Measurements from ENCODE around the gene DHRS1.

The DHRS1 gene

DNA sequence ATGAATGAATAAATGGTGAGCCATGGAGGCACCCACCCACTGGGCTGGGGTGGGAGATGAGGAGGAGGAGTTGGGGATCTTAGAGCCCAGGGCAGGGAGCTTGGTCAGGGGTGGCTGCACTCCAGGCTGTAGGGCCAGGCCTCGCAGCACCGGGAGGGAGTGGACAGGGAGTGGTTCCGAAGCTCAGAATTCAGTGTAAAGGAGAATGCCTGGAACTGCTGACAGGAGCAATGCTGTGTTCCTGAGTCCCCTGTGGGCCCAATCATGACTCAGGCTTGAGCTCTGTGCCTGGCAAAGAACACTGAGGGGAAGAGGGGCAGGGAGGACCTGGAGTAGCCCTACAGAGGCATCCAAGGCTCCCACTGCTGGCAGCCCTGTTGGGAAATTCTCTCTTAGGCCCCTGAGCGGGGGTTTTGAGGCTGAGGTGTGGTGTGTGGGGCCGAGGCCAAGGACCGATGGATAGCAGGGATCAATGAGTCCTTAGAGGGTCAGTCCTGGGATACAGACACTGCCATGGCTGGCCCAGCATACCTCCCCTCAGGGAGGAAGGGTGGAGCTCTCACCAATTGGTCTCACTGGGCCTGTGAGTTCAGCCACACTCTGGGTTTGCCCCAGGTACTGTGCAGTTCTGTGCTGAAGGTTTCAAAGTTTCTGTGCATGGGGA is 18.7 kb downstream of the DHRS1 start:
- DNase-seq: no peak

DNA sequence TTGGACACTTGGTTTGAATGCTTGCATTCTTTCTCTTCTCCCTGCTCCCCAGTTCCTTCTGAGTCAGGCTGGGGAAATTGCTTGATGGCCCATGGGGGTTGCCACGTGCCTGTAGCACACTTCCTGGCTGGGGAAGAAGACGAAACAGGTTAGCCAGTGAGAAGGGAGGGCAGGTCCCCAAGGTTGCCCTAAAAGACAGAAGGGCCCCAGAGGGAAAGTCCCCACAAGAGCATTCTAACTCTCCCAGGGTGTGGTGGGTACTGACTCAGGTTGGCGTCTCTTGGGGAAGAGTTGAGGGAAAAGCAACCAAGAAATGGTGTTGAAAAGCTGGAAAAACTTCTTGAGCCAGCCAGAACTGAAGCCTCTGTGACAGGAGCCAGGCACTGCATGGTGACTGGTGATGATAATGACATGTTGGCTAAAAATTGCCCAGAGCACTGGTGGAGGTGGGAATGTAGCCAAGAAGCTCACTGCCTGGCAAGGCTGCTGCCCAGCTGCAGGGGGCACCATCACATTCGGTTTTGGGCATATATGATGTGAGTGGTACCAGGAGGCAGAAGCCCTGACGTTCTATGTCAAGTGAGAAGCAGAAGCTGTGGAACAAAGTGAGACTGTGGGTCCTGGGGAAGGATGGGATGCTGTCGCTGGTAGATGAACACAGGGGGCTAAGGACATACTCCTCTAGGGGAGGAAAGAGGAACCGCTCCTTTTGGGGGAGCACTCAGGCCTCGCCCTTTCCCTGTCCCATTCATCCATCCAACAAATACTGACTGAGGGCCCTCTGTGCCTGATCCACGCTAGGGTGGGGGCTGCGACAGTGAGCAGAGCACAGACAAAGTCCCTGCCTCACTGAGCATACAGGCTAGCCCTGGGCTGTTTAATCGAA is 20.0 kb downstream of the DHRS1 start:
- DNase-seq: peak; percentile 5

DNA sequence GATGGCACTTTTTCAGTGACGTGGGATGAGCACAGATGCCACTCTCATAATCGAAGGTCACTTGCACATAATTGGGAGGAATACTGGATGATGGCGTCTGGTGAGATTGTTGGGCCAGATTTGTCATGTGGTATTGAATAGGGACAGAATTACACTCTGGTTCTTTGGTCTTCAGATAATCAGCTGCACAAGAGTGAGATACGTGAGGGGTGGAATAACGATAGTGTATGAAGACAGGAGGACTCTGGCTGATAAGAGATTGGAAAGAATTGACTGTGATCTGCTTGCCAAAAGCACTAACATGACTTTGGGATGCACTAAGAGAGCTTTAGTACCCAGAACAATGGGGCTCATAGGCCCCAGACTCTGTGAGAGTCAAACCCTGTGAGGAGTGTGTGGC is 21.2 kb downstream of the DHRS1 start:
- no peak for DNase-seq

DNA sequence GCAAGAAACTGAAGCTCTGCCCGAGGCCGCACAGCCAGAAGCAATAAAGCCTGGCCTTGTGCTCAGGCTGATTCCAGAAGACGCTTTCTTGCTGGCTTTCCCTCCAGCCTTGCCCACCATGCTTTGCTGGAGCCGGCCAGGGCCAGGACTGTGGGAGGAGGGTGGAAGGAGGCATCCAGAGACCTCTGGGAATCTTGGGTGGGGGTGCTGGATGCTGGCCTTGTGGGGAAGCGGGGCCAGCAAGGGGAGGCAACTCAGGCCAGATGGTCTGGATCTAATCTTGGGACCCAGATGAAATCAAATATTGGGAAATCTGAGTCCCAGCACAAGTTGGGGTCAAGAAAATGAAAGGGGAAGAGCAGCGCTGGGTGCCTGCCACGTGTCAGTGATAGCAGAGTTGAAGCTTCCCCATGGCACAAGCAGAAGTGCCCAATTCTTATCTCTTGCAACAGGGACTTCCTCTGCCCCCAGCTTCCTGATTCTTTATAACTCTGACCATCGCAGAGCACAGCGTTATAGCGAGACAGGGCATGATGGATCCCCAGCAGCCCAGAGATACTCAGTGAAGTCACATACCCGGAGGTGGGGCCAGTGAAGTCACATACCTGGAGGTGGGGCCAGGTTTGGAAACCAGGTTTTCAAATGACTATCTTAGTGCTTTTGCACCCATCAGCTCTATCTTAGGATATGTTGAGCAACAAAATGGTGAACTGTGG is 21.8 kb downstream of the DHRS1 start:
- DNase-seq: no peak

DNA sequence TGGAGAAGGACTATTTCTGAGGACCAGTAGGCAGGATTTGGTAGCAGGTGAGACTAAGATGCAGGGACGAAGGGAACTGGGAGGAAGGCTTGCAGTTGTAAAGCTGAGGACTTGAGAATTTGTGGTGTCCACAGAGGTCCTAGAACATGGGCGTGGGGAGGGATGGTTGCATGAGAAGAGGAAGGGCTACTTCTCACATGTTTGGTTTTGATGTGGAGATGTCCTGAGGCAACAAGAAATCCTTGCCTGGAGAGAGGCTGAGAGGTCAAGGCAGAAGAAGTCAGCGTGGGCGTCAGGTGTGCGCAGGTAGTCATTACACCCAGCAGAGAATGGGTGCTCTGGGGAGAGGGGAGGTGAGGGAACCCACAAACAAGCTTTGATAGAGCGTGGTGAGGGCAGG is 22.5 kb downstream of the DHRS1 start:
- DNase-seq: no peak

DNA sequence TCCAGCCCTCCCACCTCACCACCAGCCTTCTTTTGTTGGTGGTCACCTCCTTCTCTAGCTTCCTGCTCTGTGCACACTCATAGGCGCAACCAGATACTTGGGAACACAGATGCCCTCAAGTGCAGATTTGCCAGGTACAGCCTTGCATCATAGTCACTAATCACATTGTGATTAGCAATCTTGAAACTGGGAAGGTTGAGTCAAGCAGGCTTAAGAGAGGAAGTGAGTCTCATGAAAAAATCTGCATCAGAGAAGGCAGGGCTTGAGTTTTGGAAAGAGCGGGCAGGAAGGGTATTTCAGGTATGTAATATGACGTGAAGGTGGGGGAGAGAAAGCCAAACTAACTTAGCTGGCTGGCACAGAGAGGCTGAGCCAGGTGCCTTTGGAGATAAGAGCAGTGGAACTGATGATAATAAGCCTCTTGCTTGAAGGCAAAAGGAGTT is 25.5 kb downstream of the DHRS1 start:
- no peak for DNase-seq

DNA sequence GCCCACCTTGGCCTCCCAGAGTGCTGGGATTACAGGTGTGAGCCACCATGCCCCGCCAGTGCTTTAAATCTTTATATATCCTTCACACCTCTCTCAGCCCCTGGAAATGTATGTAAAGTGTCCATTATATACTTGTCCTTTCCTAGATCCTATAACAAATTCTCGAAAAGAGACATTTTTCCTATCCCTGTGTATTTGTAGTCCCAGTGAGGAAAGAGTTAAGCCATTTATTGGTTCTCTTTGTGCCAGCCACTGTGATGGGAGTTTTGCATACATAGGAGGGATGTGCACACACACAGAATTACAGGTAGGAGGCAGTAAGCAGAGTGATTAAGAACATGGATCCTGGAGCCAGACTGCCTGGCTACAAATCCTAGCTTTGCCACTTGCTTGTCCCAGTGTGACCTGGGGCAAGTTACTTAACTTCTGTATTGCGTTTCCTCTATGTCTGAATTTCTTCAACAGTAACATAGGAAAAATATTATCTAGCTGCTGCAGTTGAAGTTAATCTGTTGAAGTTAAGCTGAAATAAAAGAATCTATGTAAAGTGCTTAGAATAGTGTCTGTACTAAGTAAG is 26.1 kb downstream of the DHRS1 start:
- no peak for DNase-seq

DNA sequence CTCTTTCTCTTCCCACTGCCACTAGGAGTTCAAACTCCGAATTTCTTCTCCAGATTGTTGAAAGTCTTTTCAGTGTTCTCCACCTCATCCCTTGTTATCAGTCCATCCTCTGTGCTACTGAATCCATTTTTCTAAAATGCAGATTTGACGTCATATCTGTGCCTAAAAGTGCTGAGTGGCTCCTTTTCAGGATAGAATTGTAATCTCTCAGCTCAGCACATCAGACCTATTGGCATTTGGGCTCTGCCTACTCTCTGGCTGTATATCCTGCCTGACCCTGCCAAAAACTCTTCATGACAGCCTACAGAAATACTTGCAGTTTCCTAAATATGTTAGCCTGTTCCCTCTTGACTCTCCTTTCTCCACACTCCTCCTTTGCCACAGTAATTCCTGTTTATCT is 27.1 kb downstream of the DHRS1 start:
- no peak for DNase-seq

DNA sequence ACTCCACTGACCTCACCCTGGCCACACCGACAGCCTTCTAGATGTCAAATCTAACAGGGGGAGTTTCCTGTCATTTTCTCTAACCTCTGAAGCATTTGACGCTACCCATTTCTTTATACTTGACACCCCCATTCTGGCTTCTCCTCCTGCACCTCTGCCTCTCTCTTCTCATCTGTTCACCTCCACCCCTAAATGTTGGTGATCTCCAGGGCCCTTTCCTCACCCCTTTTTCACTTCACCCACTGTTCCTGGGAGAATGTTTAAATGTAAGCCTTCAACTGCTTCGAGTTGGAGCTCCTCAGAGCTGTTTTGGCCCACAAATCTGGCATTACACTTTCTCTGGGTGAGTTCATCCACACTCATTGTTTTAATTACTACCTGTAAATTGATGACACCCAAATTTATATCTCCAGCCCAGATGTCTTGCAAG is 27.7 kb downstream of the DHRS1 start:
- no peak for DNase-seq

DNA sequence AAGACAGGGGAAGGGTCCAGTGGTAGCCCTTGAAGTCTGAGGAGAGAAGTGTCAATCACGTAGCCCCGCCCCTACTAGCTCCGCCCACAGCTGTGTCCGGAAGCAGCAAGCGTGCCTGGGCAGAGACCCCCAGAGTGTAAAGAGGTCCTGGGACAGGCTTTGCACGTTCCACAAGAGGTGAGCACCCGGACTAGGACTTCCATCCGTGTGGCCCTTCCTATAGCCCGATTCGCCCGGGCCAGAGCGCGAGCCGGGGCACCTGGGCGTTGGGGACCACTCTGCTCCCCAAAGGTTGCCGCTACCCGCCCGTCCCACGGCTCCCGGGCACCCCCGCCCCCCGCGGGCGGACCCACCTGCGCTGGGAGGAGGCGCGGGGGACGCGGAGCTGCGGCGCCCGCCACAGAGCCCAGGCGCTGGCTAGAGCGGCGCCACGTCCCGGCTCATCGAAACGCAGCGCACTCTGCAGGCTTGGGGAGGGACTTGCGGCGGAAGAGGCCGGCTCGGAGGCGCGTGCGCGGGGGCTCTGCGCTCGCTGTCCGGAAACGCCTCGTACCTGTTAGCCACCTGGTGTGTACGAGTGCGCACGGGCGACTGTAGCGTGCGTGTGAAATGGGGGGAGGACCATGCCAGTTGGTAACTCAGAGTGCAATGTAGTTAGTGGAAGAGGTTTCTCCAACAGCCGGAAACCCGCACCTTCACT is 28.3 kb downstream of the DHRS1 start, which contains the start of gene RABGGTA:
TSS of gene RABGGTA (minus strand) at position 464 of the 700 bp plus-strand sequence. CDS start 482 bp downstream, outside the sequence.
- peak; percentile 93 for DNase-seq

DNA sequence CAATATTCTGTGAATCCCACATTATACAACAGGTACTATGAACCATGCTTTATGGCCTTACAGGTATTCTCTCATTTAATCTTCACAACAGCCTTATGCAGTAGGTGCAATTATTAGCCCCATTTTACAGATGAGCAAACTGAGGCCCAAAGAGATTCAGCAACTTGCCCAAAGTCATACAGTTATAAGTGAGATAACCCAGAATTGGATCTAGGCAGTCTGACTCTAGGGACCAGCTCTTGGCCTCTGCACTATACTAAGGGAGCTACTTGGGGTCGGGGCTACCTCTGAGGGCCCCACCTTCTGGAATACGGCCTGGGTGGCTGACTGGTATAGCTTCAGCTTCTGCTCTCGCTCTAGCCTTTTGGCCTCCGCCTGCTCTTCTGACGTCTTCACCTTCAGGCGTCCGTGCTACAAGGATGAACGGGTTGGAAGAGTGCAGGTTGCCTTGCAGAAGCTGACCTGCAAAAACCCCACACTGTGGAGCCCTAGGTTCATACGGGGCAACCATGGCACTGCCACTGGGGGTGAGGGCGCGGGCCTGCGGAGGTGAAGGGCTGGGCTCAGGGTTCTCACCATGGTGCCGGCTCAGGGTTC is 28.9 kb downstream of the DHRS1 start:
- no peak for DNase-seq

DNA sequence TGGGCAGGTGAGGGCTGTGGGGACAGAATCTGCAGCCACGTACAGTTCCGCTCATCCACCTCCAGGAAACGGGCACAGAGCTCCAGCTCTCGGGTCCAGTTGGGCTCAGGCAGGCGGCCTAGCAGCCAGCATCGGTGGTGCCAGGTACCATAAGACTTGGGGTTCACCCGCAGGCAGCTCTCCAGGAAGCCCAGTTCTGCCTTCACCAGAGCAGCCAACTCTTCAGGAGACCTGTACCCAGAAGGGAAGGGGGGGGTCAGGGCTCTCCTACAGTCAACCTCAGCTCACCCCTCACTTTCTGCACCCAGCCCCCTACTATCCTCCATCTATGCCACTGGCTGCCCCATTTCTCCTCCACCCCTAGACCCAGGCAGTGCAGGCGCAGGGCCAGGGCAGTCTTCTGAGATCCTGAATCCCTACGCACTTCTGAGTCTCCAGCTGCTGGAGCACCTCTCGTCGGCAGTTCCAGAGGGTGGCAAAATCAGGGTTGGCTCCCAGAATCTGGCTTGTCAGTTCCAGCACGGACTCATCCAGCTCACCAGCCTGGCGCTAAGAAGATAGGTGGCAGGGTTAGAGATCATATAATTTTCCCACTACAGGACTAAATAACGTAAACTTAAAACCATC is 29.6 kb downstream of the DHRS1 start:
- no peak for DNase-seq

DNA sequence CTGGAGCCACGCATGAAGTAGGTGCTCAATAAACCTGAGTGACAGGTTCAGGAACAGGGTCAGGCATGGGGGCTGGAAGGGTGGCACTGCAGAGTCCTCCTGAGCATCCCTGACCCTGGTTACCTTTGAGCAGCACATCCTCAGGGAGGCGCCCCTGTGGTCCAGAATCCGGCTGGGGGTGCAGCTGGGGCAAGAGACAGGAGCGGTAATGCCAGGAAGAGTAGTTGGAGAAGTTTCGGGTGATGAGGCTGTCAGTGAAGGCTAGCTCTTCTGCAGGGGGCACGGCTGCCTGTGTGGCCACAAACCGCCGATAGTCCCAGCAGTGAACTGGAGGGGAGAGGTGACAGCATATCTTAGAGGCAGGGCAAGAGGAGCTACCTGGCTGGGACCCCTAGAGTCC is 30.2 kb downstream of the DHRS1 start:
- DNase-seq: no peak

DNA sequence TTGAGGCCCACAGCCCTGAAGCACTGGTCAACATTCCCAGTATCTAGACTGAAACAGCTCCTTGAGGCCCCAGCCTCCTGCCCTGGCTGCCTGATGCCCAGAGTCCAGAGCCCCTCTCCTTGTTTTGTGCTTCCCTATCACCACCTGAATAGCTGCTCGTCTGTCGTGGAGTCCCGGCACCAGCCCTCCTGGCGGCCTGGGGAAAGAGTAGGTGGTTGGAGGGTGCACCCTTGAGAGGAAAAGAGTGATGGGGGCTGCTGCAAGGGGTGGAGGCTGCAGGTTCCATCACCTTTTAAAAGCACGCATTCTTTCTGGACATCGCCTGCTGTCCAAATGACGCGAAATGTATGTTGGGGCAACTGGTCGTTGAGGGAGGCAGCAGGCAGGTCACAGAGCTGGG is 31.4 kb downstream of the DHRS1 start:
- no peak for DNase-seq

DNA sequence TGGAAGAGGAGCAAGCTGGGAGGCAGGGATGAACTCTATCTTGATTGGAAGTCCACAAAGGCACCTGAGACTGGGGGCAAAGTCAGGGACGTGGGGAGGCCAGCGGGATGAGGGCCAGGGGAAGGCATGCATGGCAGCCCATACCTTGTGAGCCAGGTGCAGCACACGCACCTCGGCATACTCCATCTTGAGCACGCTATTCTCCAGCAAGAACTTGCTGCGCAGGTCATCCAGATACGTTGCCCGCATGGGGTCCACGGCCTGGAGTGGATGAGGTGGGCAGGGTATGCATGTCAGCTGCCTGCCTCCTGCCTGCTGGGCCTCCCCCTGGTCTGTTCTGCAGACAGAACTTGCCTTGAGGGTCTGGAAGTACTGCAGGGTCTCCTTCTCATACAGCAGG is 32.1 kb downstream of the DHRS1 start:
- no peak for DNase-seq

DNA sequence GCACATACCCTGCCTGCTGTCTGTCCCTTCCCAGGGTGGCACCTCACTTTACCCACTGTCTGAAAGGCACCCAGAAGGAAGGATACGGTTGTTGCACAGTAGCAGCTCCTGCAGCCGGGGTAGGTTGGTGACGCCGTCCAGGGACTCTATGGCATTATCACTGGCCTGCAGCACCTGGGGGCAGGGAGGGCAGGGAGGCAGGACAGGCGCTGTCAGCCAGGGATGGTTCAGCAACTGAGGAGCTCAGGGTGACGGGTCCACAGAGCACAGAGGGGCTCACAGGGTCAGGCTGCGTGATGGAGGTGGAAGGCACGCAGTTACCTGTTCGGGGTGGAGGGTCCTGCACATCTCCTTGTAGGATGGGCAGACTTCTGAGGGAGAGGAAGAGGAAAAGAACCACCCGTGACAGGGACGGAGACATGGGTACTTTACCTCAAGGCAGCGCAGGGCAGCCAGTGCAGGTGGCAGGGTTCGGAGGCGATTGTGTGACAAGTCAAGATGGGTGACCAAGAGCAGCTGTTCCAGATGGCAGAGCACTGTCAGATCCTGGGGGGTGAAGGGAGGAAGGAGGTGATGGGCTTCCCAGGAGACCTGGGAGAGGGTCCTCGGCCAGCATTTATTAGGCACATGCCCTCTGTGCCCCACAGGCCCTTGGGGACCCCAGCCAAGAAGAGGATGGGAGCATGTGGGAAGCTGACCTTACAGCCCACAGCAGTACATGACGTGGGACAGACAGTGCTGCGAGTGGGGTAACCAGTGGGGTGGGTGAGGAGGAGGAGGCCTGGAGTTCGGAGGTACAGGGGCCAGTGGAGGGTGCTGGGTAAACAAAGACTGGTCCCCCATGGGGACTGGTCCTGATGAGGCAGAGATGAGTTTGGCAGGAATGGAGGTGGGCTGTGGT is 33.0 kb downstream of the DHRS1 start:
- DNase-seq: no peak

DNA sequence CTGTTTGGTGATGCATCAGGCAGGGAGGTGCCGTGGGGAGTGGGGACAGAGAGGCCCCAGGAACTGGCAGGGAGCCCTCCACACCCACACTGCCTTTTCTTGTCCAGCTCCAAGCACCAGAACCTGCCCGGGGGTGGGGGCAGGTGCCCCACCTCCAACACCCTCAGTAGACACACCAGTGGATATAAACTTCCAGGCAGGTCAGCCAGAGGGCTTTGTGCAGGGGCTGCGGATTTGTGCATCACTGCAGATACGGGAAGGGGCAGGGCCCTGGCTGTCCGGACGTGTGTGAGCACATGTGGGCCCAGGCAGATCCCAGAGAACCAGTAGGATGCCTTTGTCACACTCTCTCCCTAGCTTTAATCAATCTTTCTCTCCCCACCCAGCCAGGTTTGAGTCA is 35.3 kb downstream of the DHRS1 start:
- no peak for DNase-seq

DNA sequence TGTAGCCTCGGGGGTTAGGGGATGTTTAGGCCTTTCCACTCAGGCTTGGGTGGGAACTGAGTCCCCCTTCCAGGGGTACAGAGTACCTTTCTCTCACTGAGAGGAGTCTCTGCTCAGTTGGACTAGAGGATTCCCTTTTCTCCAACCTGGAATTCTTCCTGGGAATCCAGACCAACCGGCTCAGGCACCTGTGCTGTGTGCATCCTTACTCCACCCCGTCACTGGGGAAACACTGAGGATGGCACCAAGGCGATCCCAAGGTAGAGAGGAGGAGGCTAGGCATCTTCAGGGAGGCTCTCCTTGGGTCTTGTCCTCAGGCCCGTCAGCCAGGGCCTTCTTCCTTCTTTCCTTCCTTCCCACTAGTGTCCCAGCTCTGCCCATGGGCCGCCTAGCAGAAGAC is 35.7 kb downstream of the DHRS1 start:
- no peak for DNase-seq

DNA sequence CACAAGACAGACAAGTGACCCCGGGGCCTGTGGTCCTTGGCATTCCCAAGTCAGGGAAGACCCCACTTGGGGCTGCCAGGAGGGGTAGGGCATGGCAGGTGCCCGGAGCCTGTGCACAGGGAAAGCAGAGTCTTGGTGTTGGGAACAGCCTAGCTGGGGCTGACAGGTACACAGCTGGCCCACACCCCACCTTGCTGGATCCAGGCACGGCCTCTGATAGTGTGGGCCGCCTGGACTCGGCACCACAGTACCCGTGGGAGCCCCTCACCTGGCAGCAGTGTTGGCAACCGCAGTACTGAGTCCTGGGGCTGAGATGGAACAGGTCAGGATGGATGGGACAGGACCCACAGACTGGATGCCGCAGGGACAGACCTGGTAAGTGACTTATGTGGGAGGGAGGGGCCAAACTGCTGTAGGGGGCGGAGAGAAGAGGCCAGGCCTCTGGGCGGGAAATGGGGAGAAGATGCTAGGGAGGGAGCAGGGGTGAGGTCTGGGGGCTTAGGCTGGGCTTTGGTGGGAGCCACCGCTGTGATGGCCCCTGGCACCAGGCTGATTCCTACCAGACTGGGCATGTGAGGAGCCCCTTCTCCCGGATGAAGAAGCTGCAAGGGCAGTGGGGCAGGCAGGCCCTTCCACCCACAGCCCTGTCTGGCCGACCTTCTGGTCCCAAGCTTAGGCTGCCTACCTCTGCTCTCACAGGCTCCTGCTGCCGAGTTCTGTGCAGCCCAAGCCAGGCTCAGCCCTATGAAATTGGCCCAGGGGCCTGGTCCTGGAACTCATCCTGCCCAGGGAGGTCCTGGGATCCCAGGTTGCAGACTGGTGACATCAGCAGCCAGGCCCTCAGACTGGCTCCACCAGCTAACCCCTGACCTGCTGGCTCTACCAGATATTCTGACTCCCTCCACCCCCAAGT is 36.5 kb downstream of the DHRS1 start, which contains the start of gene TGM1:
TSS of gene TGM1 (minus strand) at position 357 of the 913 bp plus-strand sequence. CDS start 825 bp downstream, outside the sequence.
- no peak for DNase-seq

Data from NCI-H1105 treated with DMSO at 0.1 percent for 48 hours (cell line).